ENCODE measurements around the gene TBCK. TPM values are rescaled to one million over a fixed set of nuclear protein-coding genes. Genes with fewer than 3 reads are reported as not detected.

The TBCK gene
- total and polyA plus RNA-seq, 2 of the 13 experiments (the other 11 are each of a cell fraction or from before 2014, with no cell fraction given): 51.0 to 62.4 TPM

GRCh38 chr4:106132045-106132444 lies 184.0 kb downstream of the TBCK start:
- peaks cover 12% of the 10 kb centered on the region for H3K9me3 ChIP-seq (ENCODE audit: low read length)
- POLR2A ChIA-PET: no interaction called here
- intact Hi-C loops (cut with micrococcal nuclease; ENCODE audit: unreplicated experiment): no loop called here
- TF ChIP-seq SUZ12 (IDR thresholded peaks at IDR 0.05; ENCODE audit: low read depth, low read length) (no peak), ZNF616 (CRISPR knock-in tag; IDR thresholded peaks at IDR 0.05; ENCODE audit: low read depth) (no peak), ZNF619 (CRISPR knock-in tag; IDR thresholded peaks at IDR 0.05) (no peak), ZNF292 (CRISPR knock-in tag; IDR thresholded peaks at IDR 0.05; ENCODE audit: borderline replicate concordance, low read depth) (no peak), TAF15 (IDR thresholded peaks at IDR 0.05; ENCODE audit: low read depth, low read length, poor library complexity, severe bottlenecking) (no peak), ZFX (CRISPR knock-in tag; IDR thresholded peaks at IDR 0.05; ENCODE audit: low read depth) (no peak), ZNF562 (CRISPR knock-in tag; IDR thresholded peaks at IDR 0.05; ENCODE audit: borderline replicate concordance) (no peak)
- no peaks in the 10 kb centered on the region for H4K20me1 ChIP-seq (ENCODE audit: insufficient read depth, low read length)
- no peak overlapping the region for H3K27ac ChIP-seq (ENCODE audit: extremely low read length, insufficient read depth, low read length)
- CTCF ChIA-PET (ENCODE audit: low intra/inter-chr PET ratio, low total read pairs): no interaction called here
- H3K9ac ChIP-seq (ENCODE audit: insufficient read depth, low read depth, low read length): no peak overlapping the region
- no peak overlapping the region for H2AFZ ChIP-seq (ENCODE audit: low read length)
- no peak overlapping the region for H3K4me3 ChIP-seq (replicated peaks in 1 of 3; ENCODE audit: insufficient read depth in 1 of 3, low read depth in 2 of 3, low read length in 3 of 3)
- no peaks in the 10 kb centered on the region for H3K27me3 ChIP-seq (ENCODE audit: control insufficient read depth in 1 of 2, insufficient read depth in 2 of 2, low read length in 2 of 2)
- no peak overlapping the region for H3K4me2 ChIP-seq (ENCODE audit: low read depth, low read length)
- DNase-seq (ENCODE audit: low spot score): no peak
- BruUV-seq (replicated peaks): no TSS peak
- in situ Hi-C loops (cut with HindIII; ENCODE audit: extremely low pct_ligation_motif_present, low pct_unique_long_range_greater_than_20kb): no loop called here
- no peaks in the 10 kb centered on the region for H3K79me2 ChIP-seq (ENCODE audit: insufficient read depth, low read length)
- no peak for FAIRE-seq
- no peaks in the 10 kb centered on the region for H3K4me1 ChIP-seq (ENCODE audit: insufficient read depth, low read length)
- no peak for ATAC-seq
- H3K36me3 ChIP-seq (replicated peaks in 1 of 2; ENCODE audit: control insufficient read depth in 1 of 2, insufficient read depth in 2 of 2, low read length in 2 of 2): peaks cover 8 to 12% of the 10 kb centered on the region in 2 experiments; a peak in 4 of 5 replicates

- Histone ChIP-seq H3K36me3 (replicated peaks in 1 of 2; ENCODE audit: control insufficient read depth in 1 of 2, insufficient read depth in 2 of 2, low read length in 2 of 2) (no peaks in the 10 kb centered on the region), H3K4me2 (ENCODE audit: low read depth, low read length) (no peak overlapping the region), H3K79me2 (ENCODE audit: insufficient read depth, low read length) (no peaks in the 10 kb centered on the region), H4K20me1 (ENCODE audit: insufficient read depth, low read length) (no peaks in the 10 kb centered on the region), H3K27me3 (ENCODE audit: control insufficient read depth in 1 of 2, insufficient read depth in 2 of 2, low read length in 2 of 2) (no peaks in the 10 kb centered on the region), H3K9ac (ENCODE audit: insufficient read depth, low read depth, low read length) (no peak overlapping the region), H3K4me3 (replicated peaks in 1 of 3; ENCODE audit: insufficient read depth in 1 of 3, low read depth in 2 of 3, low read length in 3 of 3) (no peak overlapping the region), H2AFZ (ENCODE audit: low read length) (no peak overlapping the region), H3K9me3 (ENCODE audit: low read length) (no peaks in the 10 kb centered on the region), H3K27ac (ENCODE audit: extremely low read length, insufficient read depth, low read length) (no peak overlapping the region), H3K4me1 (ENCODE audit: insufficient read depth, low read length) (no peaks in the 10 kb centered on the region)
- intact Hi-C loops (cut with micrococcal nuclease; ENCODE audit: unreplicated experiment): no loop called here
- ChIA-PET POLR2A (no interaction called here), CTCF (ENCODE audit: low intra/inter-chr PET ratio, low total read pairs) (no interaction called here)
- no peak for FAIRE-seq
- WGBS (ENCODE audit: low lambda C conversion rate): 97% methylated on average over 2 of the region's 2 CpGs
- no peak for ATAC-seq
- DNase-seq (ENCODE audit: low spot score): no peak
- in situ Hi-C loops (cut with HindIII; ENCODE audit: extremely low pct_ligation_motif_present, low pct_unique_long_range_greater_than_20kb): no loop called here
- BruUV-seq (replicated peaks): no TSS peak
- TF ChIP-seq ZBTB4 (CRISPR knock-in tag; IDR thresholded peaks at IDR 0.05; ENCODE audit: borderline replicate concordance): no peak
- TF ChIP-seq TAF15 (IDR thresholded peaks at IDR 0.05; ENCODE audit: low read depth, low read length, poor library complexity, severe bottlenecking): no peak
- no peak for TF ChIP-seq SMARCC2 (IDR thresholded peaks at IDR 0.05)
- no peak for TF ChIP-seq ZZZ3 (CRISPR knock-in tag; IDR thresholded peaks at IDR 0.05; ENCODE audit: borderline replicate concordance)
- TF ChIP-seq ZNF430 (CRISPR knock-in tag; IDR thresholded peaks at IDR 0.05): no peak
- TF ChIP-seq KDM4B (CRISPR knock-in tag; IDR thresholded peaks at IDR 0.05): no peak
- TF ChIP-seq ZNF788 (CRISPR knock-in tag; IDR thresholded peaks at IDR 0.05; ENCODE audit: borderline replicate concordance): no peak
- TF ChIP-seq MYNN (CRISPR knock-in tag; IDR thresholded peaks at IDR 0.05; ENCODE audit: low read depth): no peak
- TF ChIP-seq HMG20A (CRISPR knock-in tag; IDR thresholded peaks at IDR 0.05; ENCODE audit: borderline replicate concordance): no peak
- TF ChIP-seq KLF6 (CRISPR knock-in tag; IDR thresholded peaks at IDR 0.05): no peak
- no peak for TF ChIP-seq ZNF121 (CRISPR knock-in tag; IDR thresholded peaks at IDR 0.05)
- TF ChIP-seq ZNF3 (CRISPR knock-in tag; IDR thresholded peaks at IDR 0.05): no peak
- TF ChIP-seq BORCS8-MEF2B (CRISPR knock-in tag; IDR thresholded peaks at IDR 0.05): no peak
Measured at GRCh38 chr4:106126062-106126461, 189.9 kb downstream of the TBCK start.
